Measurements from ENCODE around the gene GLG1.
A peak's percentile ranks its signal among the peaks of the same experiment; 100 is the strongest.
"Not testable (repeated sequence)": the region's sequence is repeated elsewhere in the genome, so short reads cannot be mapped to it uniquely, and the experiment has no call there.

Gene GLG1

DNA sequence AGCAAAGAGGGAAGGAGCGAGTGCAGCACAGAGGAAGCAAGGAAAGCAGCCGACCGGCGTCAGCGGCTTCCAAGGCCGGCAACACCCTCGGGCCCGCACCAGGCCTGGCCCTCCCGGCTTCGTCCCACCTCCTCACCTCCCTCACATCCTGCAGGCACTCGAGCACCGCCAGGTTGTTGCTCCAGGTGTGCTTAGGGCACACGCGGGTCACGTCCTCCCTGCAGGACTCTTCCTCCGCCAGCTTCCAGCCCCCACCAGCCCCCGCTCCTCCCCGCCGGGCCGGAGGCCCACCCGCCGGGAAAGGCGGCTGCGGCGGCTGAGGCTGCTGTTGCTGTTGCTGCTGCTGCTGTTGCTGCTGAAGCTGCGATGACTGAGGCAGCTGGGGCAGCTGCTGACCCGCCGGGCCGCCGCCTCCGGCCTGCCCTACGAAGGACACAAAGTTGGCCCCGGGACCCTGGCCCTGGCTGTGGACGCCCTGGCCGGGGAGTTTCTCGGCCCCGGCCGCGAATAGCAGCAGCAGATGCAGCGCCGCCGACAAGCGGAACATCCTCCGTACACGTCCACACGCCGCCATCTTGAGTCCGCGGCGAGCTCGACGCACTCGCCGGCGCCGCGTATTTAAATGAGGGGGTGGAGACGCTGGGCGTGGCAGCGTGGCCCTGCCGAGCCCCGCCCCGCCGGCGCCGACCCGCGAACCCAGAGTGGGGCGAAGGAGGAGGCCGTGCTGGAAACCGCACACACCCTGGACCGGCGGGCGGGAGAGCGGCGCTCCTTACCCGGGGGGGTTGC, at the start of gene GLG1:
Gene GLG1 (minus strand): TSS at position 594 of the 789 bp plus-strand sequence. CDS start 20 bp downstream, at position 574.
- peak; percentile 68 to 83 for DNase-seq (ENCODE audit: low read depth in 2 of 2, low spot score in 1 of 2)

DNA sequence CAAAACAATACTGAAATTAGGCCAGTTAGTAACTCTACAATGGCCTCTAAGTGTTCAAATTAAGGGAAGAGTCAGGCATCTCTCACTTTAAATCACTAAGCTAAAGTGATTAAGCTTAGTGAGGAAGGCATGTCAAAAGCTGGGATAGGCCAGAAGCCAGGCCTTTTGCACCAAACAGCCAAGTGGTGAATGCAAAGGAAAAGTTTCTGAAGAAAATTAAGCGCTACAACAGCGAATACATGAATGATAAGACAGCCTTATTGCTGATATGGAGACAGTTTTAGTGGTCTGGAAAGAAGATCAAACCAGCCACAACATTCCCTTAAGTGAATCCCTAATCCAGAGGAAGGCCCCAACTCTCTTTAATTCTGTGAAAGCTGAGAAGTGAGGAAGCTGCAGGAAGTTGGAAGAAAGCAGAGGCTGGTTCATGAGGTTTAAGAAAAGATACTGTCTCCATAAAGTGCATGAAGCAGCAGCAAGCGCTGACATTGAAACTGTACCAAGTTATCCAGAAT, 47.7 kb upstream of the GLG1 start:
- no peak for DNase-seq (ENCODE audit: low read depth in 2 of 2, low spot score in 1 of 2)

DNA sequence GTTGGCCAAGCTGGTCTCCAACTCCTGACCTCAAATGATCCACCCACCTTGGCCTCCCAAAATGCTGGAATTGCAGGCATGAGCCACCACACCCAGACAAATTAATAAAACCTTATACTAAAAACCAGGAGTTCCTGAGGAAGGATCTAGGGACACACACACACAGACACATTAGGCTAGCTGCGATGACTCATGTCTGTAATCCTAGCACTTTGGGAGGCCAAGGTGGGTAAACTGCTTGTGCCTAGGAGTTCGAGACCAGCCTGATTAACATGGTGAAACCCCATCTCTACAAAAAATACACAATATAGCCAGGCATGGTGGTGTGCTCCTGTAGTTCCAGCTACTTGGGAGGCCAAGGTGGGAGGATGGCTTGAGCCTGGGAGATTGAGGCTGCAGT, 46.0 kb upstream of the GLG1 start:
- not testable (repeated sequence) for DNase-seq (ENCODE audit: low read depth in 2 of 2, low spot score in 1 of 2)

DNA sequence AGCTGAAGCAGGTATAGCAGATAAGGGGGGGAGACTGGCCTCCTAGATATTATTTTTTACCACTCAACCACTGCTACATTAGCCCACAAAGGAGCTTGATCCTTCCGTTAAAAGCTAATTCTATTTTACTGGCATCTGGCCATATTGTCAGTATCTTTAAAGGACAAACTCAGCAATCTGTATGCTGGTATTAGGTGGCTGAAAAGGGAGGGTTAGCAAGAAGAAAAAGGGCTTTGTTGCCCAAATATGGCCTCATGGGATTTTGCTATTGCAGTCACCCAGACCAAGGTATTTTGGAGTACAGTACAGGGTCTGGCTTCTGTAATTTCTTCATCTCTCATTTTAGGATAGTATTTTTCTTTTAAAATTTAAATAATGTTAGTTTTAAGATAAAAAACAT, 45.3 kb upstream of the GLG1 start:
- DNase-seq (ENCODE audit: low read depth in 2 of 2, low spot score in 1 of 2): no peak

DNA sequence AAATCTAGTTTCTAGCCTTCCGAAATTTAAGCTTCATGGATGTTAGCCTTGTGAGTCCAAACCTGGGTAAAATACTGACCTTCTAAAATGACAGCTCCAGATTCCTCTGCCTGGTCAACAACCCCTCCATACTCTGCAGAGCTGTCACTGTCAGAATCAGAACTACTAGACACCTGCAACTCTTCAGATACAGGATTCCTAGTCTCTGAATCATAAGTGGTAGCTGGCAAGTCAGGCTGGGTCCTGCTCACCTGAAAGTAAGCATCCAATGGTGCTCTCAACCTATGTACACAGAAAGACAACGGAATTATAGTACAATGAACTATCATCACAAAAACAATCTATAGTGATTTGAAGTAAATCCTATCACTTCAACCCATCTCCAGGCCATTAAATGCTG, 44.9 kb upstream of the GLG1 start:
- no peak for DNase-seq (ENCODE audit: low read depth in 2 of 2, low spot score in 1 of 2)

DNA sequence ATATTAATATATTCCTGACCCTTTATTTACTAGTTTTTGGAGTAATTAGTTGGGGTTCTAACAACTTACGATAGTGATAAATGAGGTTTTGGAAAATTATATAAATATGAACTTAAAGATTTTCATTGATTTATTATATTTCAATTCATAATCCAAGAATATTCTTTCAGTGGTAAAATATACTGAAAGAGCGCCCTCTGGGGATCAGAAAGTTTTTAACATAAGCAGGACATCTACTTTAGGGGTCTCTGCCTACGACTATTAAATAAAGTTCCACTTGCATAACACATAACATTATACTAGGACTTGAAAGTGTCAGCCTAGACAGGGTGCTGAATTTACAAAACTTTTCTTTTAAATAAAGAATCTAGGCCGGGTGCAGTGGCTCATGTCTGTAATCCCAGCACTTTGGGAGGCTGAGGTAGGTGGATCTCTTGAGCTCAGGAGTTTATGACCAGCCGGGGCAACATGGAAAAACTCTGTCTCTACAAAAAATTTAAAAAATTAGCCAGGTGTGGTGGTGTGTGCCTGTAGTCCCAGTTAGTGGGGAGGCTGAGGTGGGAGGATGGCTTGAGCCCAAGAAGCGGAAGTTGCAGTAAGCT, 44.2 kb upstream of the GLG1 start:
- DNase-seq (ENCODE audit: low read depth in 2 of 2, low spot score in 1 of 2): no peak

DNA sequence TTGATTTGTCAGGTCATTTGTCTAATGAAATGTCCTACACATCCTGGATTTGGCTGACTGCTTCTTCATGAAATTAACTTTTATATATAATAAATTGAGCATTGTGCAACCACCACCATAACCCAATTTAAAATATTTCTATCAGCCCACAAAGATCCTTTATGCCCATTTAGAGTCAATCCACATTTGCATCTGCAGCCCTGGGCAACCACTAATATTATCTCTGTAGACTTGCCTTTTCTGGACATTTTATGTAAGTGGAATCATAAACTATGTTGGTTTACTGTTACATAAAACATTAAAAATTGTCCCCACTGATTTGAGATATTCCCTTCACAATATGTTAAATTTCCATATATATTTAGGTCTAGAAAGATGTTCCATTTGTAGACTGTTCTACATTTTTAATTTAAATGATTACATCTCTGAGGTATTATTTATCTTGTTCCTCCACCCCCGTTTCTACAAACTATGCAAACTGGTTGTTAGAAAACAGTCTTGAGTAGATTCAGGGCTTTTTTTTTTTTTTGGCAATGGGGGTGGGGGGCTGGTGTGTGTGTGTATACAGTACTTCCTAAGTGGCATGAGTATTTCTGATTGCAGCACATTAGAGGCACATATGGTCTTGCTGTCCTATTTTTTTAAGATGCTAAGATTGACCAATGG, 43.1 kb upstream of the GLG1 start:
- DNase-seq (ENCODE audit: low read depth in 2 of 2, low spot score in 1 of 2): no peak

DNA sequence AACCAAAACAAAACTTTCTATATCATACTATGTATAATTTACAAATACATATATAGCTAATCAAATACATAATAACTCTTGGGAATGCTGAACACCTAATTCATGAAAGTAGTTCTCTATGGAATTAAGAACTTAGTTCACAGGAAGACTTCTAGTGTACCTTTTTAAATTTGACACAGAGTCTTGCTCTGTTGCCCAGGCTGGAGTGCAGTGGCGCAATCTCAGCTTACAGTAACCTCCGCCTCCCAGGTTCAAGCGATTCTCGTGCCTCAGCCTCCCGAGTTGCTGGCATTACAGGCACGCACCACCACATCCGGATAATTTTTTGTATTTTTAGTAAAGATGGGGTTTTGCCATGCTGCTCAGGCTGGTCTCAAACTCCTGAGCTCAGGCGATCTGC, 35.1 kb upstream of the GLG1 start:
- no peak for DNase-seq (ENCODE audit: low read depth in 2 of 2, low spot score in 1 of 2)

DNA sequence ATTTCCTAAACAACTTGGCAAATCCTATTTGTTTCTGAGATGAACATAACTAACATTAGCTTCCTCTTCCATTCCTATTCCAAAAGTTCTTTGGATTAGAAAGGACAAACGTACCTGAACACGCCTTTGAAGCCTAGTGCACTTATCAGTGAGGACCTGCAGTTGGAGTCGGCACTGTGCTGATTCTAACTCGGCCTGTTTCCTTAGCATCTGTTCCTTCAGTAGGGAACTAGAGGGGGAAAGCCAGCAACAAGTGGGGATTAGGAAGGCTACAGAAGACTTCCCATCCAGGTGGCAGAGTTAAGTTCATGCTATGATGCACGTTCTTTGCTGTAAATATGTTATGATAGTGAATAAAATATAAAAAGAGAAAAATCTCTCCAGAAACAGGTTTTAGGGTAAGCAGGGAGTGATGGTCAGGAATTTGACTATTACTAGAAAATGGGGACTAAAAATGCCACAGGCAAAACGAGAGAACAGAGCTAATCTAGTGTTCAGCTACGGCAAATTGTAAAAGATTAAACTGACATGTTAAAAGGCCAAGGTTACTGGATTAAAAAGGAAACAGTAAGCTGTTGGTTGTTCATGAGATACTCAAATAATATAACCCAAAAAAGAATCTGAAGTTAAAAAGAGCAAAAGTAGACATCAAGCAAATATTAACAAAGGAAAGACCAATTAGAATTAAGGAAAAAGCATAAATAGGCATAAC, 31.0 kb upstream of the GLG1 start:
- DNase-seq (ENCODE audit: low read depth in 2 of 2, low spot score in 1 of 2): no peak

DNA sequence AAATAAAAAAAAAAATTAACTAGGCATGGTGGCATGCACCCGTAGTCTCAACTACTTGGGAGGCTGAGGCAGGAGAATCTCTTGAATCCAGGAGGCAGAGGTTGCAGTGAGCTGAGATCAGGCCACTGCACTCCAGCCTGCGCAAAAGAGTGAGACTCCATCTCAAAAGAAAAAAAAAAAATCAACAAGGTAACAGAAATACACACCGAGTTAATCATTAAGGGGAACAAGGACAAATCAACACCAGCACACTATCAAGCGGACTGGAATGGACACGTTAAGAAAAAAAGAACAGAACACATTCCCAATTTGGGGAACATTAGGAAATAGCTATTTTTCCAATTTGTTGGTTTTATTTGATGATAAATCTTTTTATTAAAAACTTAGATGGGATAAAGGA, 28.4 kb upstream of the GLG1 start:
- no peak for DNase-seq (ENCODE audit: low read depth in 2 of 2, low spot score in 1 of 2)

DNA sequence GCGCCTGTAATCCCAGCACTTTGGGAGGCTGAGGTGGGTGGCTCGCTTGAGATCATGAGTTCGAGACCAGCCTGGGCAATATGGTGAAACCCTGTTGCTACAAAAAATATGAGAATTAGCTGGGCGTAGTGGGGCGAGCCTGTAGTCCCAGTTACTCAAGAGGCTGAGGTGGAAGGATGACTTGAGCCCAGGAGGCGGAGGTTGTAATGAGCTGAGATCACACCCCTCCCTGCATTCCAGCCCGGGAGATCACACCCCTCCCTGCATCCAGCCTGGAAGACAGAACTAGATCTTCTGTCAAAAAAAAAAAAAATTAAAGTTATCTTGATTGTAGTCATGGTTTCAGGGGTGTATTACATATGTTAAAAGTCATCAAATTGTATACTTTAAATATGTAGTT, 26.8 kb upstream of the GLG1 start:
- DNase-seq (ENCODE audit: low read depth in 2 of 2, low spot score in 1 of 2): no peak

DNA sequence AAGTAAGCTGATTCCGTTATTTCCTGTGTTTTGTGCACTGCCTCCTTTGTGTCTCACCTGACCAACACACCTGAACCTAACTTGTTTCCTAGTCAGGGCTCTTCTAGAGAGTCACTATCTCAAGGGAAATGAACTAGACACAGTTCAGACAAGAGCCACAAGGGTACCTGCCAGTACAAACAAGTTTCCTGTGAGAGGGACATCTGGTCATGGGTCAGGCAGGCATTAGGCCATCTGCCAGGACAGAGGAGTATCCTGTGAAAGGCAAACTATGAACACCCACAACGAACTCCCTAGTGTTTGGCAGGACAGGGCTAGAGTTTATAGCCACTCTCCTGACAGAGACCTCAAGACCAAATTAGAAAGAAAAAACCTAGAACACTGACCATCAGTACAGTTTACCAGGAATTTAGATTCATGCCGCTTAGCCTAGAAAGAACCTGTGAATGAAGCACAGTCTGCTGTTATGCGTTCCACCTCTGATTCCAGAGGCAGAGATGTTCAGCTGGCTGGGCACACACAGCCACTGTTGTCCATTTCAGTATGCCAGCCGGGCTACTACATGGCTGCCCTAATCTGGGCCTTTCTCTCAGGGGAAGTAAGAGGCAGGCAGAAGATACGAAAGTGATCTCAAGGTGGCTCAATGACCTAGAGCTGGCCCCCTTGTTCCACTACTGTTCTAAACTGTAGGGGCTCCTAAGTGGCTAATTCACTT, 20.7 kb upstream of the GLG1 start:
- no peak for DNase-seq (ENCODE audit: low read depth in 2 of 2, low spot score in 1 of 2)

DNA sequence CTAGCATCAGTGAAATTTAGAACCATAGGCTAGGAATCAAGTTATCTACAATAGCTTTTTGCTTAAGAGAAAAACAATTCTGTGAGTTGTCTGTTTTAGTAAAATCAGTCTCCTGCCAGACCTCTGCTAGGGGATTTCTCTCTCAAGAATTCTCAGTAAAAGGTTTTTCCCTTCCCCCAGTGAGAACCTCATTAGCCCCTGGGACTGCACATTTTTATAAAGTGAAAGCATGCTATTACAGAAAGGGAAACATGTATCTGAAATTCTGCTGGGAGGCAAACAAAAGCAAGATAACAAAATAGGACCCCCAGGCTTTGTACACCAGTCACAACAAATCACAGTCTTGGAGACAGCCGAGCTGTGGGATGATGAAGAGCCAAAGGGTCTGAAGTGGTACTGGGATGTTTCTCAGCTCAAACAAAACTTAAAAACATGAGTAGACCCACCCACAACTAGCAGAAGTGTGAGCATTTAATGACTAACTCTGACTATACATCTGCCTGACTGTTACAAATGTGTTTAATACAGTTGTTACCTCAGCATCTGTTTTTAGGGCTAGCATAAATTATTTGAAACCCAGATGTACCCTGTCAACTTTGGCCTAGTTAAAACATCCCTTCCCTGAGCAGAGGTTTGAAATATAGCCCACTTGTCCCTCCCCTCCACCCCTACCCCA, 20.0 kb upstream of the GLG1 start:
- DNase-seq (ENCODE audit: low read depth in 2 of 2, low spot score in 1 of 2): no peak

DNA sequence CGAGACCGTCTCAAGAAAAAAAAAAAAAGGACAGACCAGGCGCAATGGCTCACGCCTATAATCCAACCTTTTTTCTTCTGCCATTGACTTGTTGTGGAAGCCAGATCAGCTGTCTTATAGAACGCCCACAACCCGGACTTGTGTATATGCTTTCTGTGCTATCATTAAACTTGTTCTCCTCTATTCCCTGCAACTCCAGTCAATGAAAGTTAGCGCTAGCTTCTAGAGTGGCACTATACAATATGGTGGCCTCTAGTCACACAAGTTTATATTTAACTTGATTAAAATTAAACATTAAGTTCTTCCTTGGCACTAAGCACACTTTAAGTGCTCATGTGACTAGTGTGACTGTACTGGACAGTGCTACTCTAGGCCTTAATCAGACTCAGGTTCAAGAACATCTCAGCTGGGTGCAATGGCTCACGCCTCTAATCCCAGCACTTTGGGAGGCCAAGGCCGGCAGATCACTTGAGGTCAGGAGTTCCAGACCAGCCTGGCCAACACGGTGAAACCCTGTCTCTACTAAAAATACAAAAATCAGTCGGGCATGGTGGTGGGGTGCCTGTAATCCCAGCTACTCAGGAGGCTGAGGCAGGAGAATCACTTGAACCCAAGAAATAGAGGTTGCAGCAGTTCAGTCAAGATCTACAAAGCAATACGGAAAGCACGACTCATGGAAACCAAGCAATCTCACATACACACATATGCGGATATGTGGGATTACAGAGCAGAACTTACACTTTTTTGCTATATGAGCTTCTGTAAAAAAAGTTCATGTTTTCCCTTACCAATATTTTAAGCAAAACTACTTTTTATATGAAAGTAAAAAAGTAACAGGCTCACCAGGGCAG, 18.8 kb upstream of the GLG1 start:
- no peak for DNase-seq (ENCODE audit: low read depth in 2 of 2, low spot score in 1 of 2)

DNA sequence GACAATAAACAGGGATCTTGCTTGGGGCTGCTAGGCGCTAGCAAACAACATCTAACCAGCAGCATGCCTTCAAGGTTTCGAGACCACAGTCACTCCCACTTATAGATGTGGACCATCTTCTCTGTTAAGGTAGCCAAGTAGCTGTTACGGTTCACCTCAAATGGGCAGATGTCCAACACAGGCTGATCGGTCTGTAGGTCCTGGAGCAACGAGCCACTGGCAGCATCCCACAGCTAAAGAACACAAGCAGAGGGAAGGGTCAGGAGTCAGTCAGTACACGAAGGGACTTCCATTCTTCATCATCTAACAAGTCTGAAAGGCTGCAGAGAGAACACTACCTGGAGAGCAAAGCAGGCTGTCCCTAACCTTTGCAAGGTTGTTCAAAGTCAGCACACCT, 16.9 kb upstream of the GLG1 start:
- no peak for DNase-seq (ENCODE audit: low read depth in 2 of 2, low spot score in 1 of 2)

DNA sequence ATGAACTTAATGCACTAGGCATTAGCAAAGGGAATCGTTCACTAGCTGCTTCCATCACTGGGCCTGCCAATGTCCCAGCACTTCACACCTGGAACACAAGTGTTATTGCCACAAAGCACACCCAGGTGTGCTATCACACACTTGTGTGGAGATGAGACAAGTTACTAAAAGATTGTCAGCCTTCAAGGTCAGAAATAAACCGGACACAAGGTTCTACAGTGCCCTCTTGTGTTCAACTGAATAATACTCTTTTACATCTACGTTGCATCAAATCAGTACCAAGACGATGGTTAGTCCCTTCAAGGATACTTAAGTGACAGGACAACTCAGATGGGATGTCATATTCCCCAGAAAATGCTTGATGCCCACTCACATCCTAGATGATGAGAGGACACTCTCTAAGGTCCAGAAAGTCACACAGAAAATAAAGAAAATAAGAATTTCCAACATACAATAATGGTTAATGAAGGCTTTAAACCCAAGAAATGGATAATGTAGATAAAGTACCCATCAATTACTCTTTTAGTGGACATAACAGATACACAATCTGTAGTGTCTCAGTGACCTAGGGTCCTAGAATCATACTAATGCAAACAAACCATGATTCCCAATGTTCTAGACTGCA, 16.4 kb upstream of the GLG1 start:
- no peak for DNase-seq (ENCODE audit: low read depth in 2 of 2, low spot score in 1 of 2)

DNA sequence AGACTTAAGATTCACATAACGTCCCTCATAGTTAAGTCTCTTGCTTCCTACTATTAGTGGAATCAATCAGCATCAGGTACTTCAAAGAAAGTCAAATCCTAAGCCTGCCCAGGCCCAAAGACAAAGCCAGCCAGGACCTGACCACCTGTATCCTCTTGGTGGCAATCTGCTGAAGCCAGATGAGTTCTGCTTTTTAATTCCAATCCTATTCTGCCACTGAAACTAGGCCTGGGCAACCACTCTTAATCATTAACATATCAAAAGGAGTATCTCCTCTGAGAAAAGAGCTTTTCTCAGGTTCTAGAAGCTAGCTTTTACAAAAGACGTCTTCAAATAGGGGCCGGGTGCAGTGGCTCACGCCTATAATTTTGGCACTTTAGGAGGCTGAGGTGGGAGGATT, 15.1 kb upstream of the GLG1 start:
- no peak for DNase-seq (ENCODE audit: low read depth in 2 of 2, low spot score in 1 of 2)

DNA sequence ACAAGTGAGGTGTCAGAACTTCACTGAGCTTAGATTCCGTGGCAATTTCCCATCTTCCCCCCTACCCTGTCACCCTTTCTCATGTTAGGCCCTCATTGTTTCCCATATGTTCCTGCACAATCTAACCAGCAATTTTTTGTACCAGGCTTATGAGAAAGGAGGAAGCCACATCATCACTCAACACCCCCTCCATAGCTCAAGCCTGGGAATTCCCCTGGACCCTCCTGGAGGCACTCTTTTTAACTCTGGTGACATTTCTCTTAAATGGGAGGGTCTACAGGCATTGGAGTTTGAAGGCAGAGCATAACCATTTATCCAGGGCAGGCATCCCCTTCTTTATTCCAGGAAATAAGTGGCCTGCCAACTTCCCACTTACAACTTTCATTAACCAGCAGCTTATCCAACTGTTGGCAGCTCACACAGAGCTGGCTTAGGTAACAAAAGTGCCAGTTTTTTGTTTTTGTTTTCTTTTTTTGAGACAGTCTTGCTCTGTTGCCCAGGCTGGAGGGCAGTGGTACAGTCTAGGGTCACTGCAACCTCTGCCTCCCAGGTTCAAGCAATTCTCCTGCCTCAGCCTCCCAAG, 10.4 kb upstream of the GLG1 start:
- no peak for DNase-seq (ENCODE audit: low read depth in 2 of 2, low spot score in 1 of 2)

DNA sequence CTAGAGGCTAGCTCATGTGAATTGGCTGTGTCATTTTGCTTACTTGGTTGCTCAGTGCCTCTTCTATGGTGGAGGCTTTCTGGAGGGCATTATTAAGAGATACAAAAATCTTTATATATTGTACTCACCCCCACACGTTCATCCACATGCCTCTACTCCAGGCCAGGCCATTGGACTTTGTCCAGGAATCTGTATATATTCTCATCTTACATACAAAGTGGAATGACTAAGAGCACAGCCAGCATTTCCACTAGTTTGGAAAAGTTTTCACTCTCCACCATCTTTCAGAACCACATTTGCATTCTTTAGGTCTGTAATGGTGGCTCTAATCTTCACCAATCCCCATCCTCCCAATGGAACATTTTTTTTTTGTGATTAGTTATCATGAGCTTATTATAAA, 4.8 kb upstream of the GLG1 start:
- DNase-seq (ENCODE audit: low read depth in 2 of 2, low spot score in 1 of 2): no peak
